H9 (cell line): ENCODE results near the gene ANK3. TPM values are rescaled to one million over a fixed set of nuclear protein-coding genes. Genes with fewer than 3 reads are reported as not detected.

Experiments used
- DNase-seq: peaks from one replicate; pipeline ENCODE4 v3.0.0-alpha.2; 2017
- H2AFZ ChIP-seq: one replicate; pipeline ENCODE4 v1.6.1; 2013; ENCODE audit warnings: mild to moderate bottlenecking, low read length, control low read depth, moderate library complexity
- H2AK5ac ChIP-seq: 2 replicates; pipeline ENCODE4 v1.6.1; 2013; ENCODE audit warnings: low read length, control low read depth, mixed read lengths; ENCODE audit not compliant: insufficient read length
- H2BK120ac ChIP-seq: one replicate; pipeline ENCODE4 v1.6.1; 2013; ENCODE audit warnings: low read depth, mild to moderate bottlenecking, low read length, control low read depth, inconsistent platforms; ENCODE audit not compliant: poor library complexity, severe bottlenecking
- H2BK12ac ChIP-seq: 2 replicates; pipeline ENCODE4 v1.6.1; 2013; ENCODE audit warnings: low read length, control low read depth, mixed read lengths, low read depth; ENCODE audit not compliant: insufficient read length
- H2BK15ac ChIP-seq: 2 replicates; pipeline ENCODE4 v1.6.1; 2013; ENCODE audit warnings: low read depth, low read length, control low read depth
- H2BK20ac ChIP-seq: one replicate; pipeline ENCODE4 v1.6.1; 2013; ENCODE audit warnings: low read depth, mild to moderate bottlenecking, low read length, control low read depth, inconsistent platforms; ENCODE audit not compliant: poor library complexity, severe bottlenecking
- H2BK5ac ChIP-seq: 2 replicates; pipeline ENCODE4 v1.6.1; 2013; ENCODE audit warnings: low read length, control low read depth, mixed read lengths; ENCODE audit not compliant: insufficient read length
- H3K14ac ChIP-seq: 2 replicates; pipeline ENCODE4 v1.6.1; 2013; ENCODE audit warnings: low read length, control low read depth; ENCODE audit not compliant: insufficient read depth
- H3K18ac ChIP-seq: 2 replicates; pipeline ENCODE4 v1.6.1; 2013; ENCODE audit warnings: low read depth, mild to moderate bottlenecking, mixed read lengths, low read length, control low read depth; ENCODE audit not compliant: insufficient read length
- H3K23ac ChIP-seq: 2 replicates; pipeline ENCODE4 v1.6.1; 2013; ENCODE audit warnings: low read length, control low read depth, mixed read lengths, low read depth; ENCODE audit not compliant: insufficient read length
- H3K23me2 ChIP-seq: 2 replicates; pipeline ENCODE4 v1.6.1; 2013; ENCODE audit warnings: low read depth, mild to moderate bottlenecking, mixed read lengths, low read length, control low read depth; ENCODE audit not compliant: insufficient read length, poor library complexity, severe bottlenecking
- H3K27ac ChIP-seq: 2 replicates; pipeline ENCODE4 v1.5.1; 2013; ENCODE audit warnings: low read length, control low read depth, mixed read lengths, low read depth; ENCODE audit not compliant: insufficient read length
- H3K27me3 ChIP-seq: 2 replicates; pipeline ENCODE4 v1.6.1; 2013; ENCODE audit warnings: low read length, control low read depth, inconsistent platforms; ENCODE audit not compliant: insufficient read depth
- H3K4ac ChIP-seq: 2 replicates; pipeline ENCODE4 v1.6.1; 2013; ENCODE audit warnings: low read depth, mild to moderate bottlenecking, control low read depth, inconsistent platforms, low read length, moderate library complexity
- H3K4me1 ChIP-seq: 2 replicates; pipeline ENCODE4 v1.6.1; 2013; ENCODE audit warnings: low read length, control low read depth, inconsistent platforms; ENCODE audit not compliant: insufficient read depth
- H3K4me2 ChIP-seq: 2 replicates; pipeline ENCODE4 v1.6.1; 2013; ENCODE audit warnings: low read length, control low read depth, mixed read lengths; ENCODE audit not compliant: insufficient read length, insufficient read depth
- H3K56ac ChIP-seq: 2 replicates; pipeline ENCODE4 v1.6.1; 2013; ENCODE audit warnings: low read depth, mild to moderate bottlenecking, mixed read lengths, low read length, control low read depth; ENCODE audit not compliant: insufficient read length
- H3K79me1 ChIP-seq: 2 replicates; pipeline ENCODE4 v1.6.1; 2013; ENCODE audit warnings: low read depth, mild to moderate bottlenecking, moderate library complexity, low read length, control low read depth, inconsistent platforms; ENCODE audit not compliant: insufficient read depth, poor library complexity, severe bottlenecking
- H3K79me2 ChIP-seq: 2 replicates; pipeline ENCODE4 v1.6.1; 2013; ENCODE audit warnings: low read length, control low read depth, inconsistent platforms; ENCODE audit not compliant: insufficient read depth
- H3K9ac ChIP-seq: 2 replicates; pipeline ENCODE4 v1.6.1; 2013; ENCODE audit warnings: low read length, control low read depth, mixed read lengths; ENCODE audit not compliant: insufficient read length; ENCODE audit errors: extremely low read depth
- H3K9me3 ChIP-seq: one replicate; pipeline ENCODE4 v1.6.1; 2013; ENCODE audit warnings: low read depth, low read length, inconsistent platforms; ENCODE audit not compliant: control insufficient read depth
- H3T11ph ChIP-seq: one replicate; pipeline ENCODE4 v1.6.1; 2013; ENCODE audit warnings: mild to moderate bottlenecking, low read length, control low read depth, inconsistent platforms
- H4K20me1 ChIP-seq: one replicate; pipeline ENCODE4 v1.6.1; 2013; ENCODE audit not compliant: control insufficient read depth, insufficient read length, insufficient read depth
- H4K5ac ChIP-seq: 2 replicates; pipeline ENCODE4 v1.6.1; 2013; ENCODE audit warnings: low read depth, mild to moderate bottlenecking, mixed read lengths, low read length, control low read depth; ENCODE audit not compliant: insufficient read length
- H4K8ac ChIP-seq: replicated peaks from 2 replicates; pipeline ENCODE4 v1.6.1; 2013; ENCODE audit warnings: low read length, control low read depth, mixed read lengths, low read depth; ENCODE audit not compliant: insufficient read length
- H4K91ac ChIP-seq: 2 replicates; pipeline ENCODE4 v1.6.1; 2013; ENCODE audit warnings: low read depth, mild to moderate bottlenecking, moderate library complexity, mixed read lengths, low read length, control low read depth; ENCODE audit not compliant: insufficient read length
- H3K27ac Mint-ChIP-seq, 3 experiments: 2 replicates in 2 of 3; 3 replicates in 1 of 3; pipeline ENCODE4 v1.8.0; 2020 to 2021; ENCODE audit warnings: mixed read lengths in 3 of 3, mild to moderate bottlenecking in 1 of 3, moderate library complexity in 1 of 3
- H3K27me3 Mint-ChIP-seq: 2 replicates; pipeline ENCODE4 v1.8.0; 2021; ENCODE audit warnings: low read depth, mild to moderate bottlenecking, moderate library complexity, mixed read lengths
- H3K36me3 Mint-ChIP-seq, 3 experiments: 2 replicates in 2 of 3; 3 replicates in 1 of 3; pipeline ENCODE4 v1.8.0; 2020 to 2021; ENCODE audit warnings: low read depth in 3 of 3, mixed read lengths in 3 of 3; ENCODE audit not compliant: insufficient read depth in 1 of 3
- H3K4me1 Mint-ChIP-seq, 2 experiments: 2 replicates each; pipeline ENCODE4 v1.8.0; 2020; ENCODE audit warnings: mixed read lengths in 2 of 2
- H3K4me3 Mint-ChIP-seq, 2 experiments: 2 replicates in 1 of 2; 3 replicates in 1 of 2; pipeline ENCODE4 v1.8.0; 2020 to 2021; ENCODE audit warnings: mild to moderate bottlenecking in 2 of 2, mixed read lengths in 2 of 2, moderate library complexity in 1 of 2
- H3K9me3 Mint-ChIP-seq, 2 experiments: 2 replicates in 1 of 2; 3 replicates in 1 of 2; pipeline ENCODE4 v1.8.0; 2020; ENCODE audit warnings: mild to moderate bottlenecking in 2 of 2, mixed read lengths in 2 of 2, moderate library complexity in 1 of 2
- CTCF ChIP-seq: fragments of 200-600 bp; sonication (generic); conservative IDR thresholded peaks from 3 replicates; pipeline ENCODE4 v1.8.0; 2021; ENCODE audit warnings: antibody characterized with exemption, mild to moderate bottlenecking
- WGBS: extraction: QIAGEN DNeasy Blood & Tissue Kit; methylation state at CpG from one replicate; pipeline ENCODE4 v1.1.7; 2013; ENCODE audit warnings: missing lambda C conversion rate, low lambda C conversion rate, mixed read lengths; ENCODE audit not compliant: insufficient read length; ENCODE audit errors: extremely low coverage; 5-methylcytosine and 5-hydroxymethylcytosine counted together
- total RNA-seq: library from RNA; stranded (reverse); gene quantifications from 2 replicates; pipeline ENCODE4 v1.2.1, GENCODE V29; 2021

Gene ANK3
- total RNA-seq, 1 experiment from 2014 or later: 59.6 TPM

- Histone ChIP-seq H3K4me2 (no peak overlapping the region), H2AFZ (no peak overlapping the region), H3K4me1 (no peaks in the 10 kb centered on the region), H3K18ac (no peak overlapping the region), H3K56ac (no peak overlapping the region), H3K79me1 (no peaks in the 10 kb centered on the region), H2BK12ac (no peak overlapping the region), H3K23me2 (no peaks in the 10 kb centered on the region), H3K27me3 (no peaks in the 10 kb centered on the region), H3K9ac (no peak overlapping the region), H3K9me3 (no peaks in the 10 kb centered on the region), H3K23ac (no peak overlapping the region), H2BK120ac (no peak overlapping the region), H2BK20ac (no peak overlapping the region), H3K79me2 (no peaks in the 10 kb centered on the region), H4K8ac (no peak overlapping the region), H3T11ph (no peak overlapping the region), H4K20me1 (no peaks in the 10 kb centered on the region), H2BK15ac (no peak overlapping the region), H4K91ac (no peak overlapping the region), H3K14ac (no peak overlapping the region), H4K5ac (no peak overlapping the region), H2AK5ac (no peak overlapping the region), H2BK5ac (no peak overlapping the region), H3K27ac (no peak overlapping the region), H3K4ac (no peak overlapping the region)
- H3K9me3 Mint-ChIP-seq: no peaks in the 10 kb centered on the region
- no peaks in the 10 kb centered on the region for H3K27me3 Mint-ChIP-seq
- peaks cover 6 to 7% of the 10 kb centered on the region in 2 experiments; a peak in 3 of 4 replicates for H3K4me1 Mint-ChIP-seq
- no peak for DNase-seq
- no CpG with 5 or more reads among the region's 3 CpGs for WGBS
- no peak for TF ChIP-seq CTCF
- no peaks in the 10 kb centered on the region for H3K36me3 Mint-ChIP-seq
- no peak overlapping the region for H3K27ac Mint-ChIP-seq
- no peak overlapping the region for H3K4me3 Mint-ChIP-seq
Observed at GRCh38 chr10:60222047-60222446, 167.6 kb downstream of the ANK3 start.
